ENCODE measurements around the gene CEP131.
"Not testable (repeated sequence)": the region's sequence is repeated elsewhere in the genome, so short reads cannot be mapped to it uniquely, and the experiment has no call there.

The CEP131 gene

GRCh38 chr17:81152288-81152828 is 70.4 kb downstream of the CEP131 start:
- DNase-seq (ENCODE audit: low read depth in 3 of 3) = no peak

DNA sequence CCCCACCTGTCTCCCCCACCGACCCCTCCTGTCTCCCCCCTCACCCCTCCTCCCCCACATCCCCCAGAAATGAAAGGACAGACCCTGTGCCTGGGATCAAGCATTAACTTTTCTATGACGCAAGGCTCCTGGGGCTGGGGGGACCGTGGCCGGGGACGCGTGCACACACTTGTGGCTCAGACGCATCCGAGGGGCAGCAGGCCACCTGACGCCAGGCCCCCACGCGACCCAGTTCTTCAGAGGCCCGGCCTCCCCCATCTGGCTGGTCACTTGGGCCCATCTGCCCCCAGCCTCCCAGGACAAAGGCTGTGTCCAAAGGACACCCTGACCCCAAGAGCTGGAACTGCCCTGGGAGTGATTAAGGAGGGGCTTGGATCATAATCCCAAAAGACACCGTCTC is 71.5 kb downstream of the CEP131 start:
- no peak for DNase-seq (ENCODE audit: low read depth in 3 of 3)

DNA sequence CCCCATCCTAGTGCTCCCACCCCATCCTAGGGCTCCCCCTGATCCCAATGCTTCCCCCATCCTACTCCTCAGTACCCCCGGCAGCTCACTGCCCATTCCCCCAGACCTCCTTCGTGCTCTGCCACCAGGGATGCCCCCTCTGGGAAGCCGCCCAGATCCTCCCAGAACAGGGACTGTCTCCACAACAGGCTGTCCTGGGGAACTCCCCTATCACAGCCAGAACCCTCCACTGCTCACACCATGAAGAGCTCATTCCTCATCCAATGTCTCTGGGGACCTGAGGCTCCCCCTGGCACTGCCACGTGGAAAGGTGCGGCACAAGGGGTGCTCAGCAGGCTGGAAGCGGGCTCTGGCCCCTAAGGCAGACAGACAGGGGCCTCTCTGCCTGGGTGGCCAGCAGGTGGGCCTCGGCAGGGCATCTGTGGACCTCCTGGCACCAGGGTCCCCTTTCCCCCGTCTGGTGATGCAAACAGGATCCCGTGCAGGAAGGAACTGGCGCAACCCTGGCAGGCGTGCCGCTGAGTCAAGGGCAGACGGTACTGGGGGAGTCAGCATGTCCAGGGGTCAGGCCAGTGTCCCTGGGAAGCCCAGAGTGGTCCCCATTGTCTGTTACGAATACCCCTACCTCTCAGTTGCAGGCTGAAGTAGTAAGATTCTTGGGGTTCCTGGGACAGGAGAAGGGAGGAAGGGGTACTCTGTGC is 72.2 kb downstream of the CEP131 start:
- DNase-seq (ENCODE audit: low read depth in 3 of 3) = no peak

DNA sequence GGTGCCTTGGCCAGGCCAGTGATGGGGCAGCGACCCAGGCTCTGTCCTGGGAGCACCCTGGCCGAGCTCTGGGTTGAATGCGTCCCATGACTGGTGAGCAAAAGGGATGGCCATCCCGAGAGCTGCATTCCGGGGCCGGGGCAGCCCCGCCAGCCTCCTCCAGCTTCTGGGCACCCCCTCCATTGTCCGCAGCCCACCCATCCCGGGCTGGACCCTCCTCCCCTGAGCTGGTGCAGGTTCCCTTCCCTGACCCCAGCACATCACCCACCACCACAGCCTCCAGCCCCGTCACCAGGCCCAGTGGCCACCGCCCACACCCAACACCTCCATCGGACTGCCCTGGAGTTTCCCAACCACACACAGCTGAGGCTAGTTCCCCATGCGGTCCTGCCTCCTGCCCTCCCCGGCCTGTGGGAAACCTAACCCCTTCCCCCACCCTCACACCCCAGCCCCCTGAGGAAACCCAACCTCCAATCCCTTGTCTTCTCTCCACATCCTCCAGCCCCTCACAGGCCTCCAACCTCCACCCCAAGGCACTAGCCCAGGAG is 73.7 kb downstream of the CEP131 start:
- no peak for DNase-seq (ENCODE audit: low read depth in 3 of 3)

GRCh38 chr17:81148571-81148970 is 74.2 kb downstream of the CEP131 start:
- DNase-seq (ENCODE audit: low read depth in 3 of 3) = no peak

DNA sequence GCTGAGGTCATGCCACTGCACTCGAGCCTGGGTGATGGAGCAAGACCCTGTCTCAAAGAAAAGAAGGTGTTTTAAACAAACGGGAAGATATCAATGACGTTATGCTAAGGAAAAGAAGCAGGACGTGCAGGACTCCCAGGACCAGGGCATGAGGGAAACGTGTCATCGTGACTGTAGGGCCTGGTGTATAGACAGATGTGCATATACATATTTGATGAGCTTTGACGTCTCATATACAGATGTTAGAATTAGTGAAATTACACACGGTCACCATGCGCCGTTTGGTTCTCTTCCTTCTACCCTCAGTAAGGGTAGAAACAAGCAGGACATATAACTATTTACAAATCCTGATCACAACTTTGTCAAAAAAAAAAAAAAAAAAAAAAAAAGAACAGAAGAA is 75.1 kb downstream of the CEP131 start:
- DNase-seq (ENCODE audit: low read depth in 3 of 3) = no peak

- DNase-seq (ENCODE audit: low read depth in 3 of 3) = not testable (repeated sequence)
Measured at GRCh38 chr17:81146208-81146607, 76.6 kb downstream of the CEP131 start.

DNA sequence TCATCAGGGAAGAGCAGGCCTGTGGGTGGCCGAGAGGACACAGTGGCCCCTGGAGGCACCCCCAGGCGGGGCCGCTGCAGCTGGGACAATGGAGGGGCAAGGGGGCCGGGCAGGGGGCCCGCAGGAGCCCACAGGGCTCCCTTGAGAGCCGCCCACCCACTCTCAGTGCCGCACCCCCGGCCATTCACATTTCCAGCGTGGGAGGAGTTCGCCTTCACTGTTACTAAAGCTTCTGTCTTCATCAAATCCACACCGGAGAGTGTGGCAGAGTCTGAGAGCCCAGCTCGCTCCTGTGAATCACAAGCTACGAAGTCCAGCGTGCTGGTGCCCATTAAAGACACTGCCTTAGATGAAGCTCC is 78.4 kb downstream of the CEP131 start:
- DNase-seq (ENCODE audit: low read depth in 3 of 3) = no peak

- DNase-seq (ENCODE audit: low read depth in 3 of 3) = no peak
Measured at GRCh38 chr17:81143717-81144422, 78.9 kb downstream of the CEP131 start.

- DNase-seq (ENCODE audit: low read depth in 3 of 3) = no peak
Measured at GRCh38 chr17:81143200-81143527, 79.6 kb downstream of the CEP131 start.

DNA sequence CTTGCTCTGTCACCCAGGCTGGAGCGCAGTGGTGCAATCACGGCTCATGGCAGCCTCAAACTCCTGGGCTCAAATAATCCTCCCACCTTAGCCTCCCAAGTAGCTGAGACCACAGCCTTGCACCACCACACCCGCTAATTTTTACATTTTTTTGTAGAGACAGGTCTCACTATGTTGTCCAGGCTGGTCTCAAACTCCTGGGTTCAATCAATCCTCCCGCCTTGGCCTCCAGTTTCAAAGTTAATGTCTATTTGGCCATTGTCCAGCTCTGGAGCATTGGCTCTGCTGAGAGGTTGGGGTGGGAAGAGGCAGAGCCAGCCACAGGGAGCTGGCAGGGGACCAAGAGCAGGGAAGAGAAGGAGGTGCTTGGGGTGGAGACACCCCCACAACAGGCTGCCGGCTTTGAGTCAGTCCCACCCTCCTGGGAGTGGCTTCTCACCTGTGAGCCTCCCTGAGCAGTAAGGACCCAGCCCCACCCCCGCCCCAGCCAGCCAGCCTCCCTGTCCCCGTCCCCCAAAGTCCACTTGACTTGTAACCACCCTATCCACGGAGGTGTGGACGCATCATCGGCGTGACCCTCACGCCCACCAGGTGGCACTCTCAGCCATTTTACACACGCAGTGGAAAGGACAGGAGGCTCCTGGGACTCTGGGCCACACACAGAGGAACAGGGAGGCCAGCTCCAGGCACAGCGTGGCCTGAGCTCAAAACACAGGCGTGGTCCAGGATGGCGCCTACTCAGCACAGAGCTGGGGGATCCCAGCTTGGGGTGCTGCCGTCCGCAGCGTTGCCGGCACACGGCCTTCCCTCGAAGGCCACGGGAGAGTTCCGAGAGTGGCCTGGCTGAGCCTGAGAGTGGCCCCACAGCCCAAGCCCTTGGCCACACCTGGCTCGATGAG is 80.2 kb downstream of the CEP131 start:
- peak; percentile 29 to 49 (median 32) for DNase-seq (ENCODE audit: low read depth in 3 of 3)

DNA sequence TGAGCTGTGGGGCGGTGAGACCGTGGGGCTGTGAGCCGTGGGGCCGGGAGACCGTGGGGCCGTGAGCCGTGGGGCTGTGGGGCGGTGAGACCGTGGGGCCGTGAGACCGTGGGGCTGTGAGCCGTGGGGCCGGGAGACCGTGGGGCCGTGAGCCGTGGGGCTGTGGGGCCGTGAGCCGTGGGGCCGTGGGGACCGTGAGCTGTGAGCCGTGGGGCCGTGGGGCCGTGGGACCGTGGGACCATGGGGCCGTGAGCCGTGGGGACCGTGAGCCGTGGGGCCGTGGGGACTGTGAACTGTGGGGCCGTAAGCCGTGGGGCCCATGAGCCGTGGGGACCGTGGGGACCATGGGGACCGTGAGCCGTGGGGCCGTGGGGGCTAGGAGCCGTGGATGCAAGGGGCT is 82.1 kb downstream of the CEP131 start:
- DNase-seq (ENCODE audit: low read depth in 3 of 3) = no peak

DNA sequence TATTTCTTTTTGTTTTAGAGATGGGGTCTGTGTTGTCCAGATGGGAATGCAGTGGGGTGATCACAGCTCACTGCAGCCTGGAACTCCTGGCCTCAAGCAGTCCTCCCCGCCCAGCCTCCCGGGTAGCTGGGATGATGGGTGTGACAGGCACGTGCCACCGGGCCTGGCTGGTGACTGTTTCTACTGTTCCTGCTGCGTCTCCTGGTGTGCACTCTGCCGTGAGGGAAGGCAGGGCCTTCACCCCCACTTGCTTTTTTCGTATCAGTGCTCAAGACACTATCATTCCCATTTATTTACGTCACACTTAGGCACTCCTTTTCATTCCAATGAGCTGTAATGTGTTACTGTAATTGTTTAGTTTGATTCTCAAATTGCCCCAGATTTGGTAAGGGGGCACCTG is 82.7 kb downstream of the CEP131 start:
- DNase-seq (ENCODE audit: low read depth in 3 of 3) = no peak

All from stimulated activated CD4-positive, alpha-beta T cell treated with anti-CD3 and anti-CD28 coated beads, TNF-alpha, amount 100 ng/mL, for 4 hours (primary cell).